ENCODE data around the gene HS3ST2.

Gene HS3ST2

DNA sequence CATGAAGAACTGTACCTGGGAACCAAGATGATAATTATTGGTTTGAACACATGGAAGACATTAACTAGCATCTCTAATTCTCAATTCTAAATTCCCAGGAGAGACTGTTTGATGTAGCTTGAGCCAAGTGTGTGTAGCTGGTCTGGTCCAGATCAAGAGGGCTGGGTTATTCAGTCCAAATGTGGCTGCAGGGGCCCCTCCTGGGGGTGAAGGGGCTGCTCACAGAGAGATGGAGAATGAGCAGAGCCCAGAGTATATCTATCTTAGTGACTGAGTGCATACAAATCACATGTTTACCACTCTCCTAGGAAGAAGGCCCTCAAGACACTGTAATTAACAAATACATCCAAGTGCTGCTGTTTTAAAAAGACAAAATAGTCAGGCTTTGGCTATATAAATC is 50.4 kb downstream of the HS3ST2 start:
- H3K9ac ChIP-seq (ENCODE audit: low read depth in 1 of 2, low read length in 2 of 2): no peak overlapping the region
- no peaks in the 10 kb centered on the region for H3K9me3 ChIP-seq (ENCODE audit: control insufficient read depth in 2 of 2, low read length in 2 of 2)
- no peaks in the 10 kb centered on the region for H3K4me1 ChIP-seq (ENCODE audit: control insufficient read depth in 2 of 2, insufficient read depth in 2 of 2, low read length in 2 of 2)
- H3K4me3 ChIP-seq (ENCODE audit: low read length in 2 of 2): no peak overlapping the region
- no peaks in the 10 kb centered on the region for H3K36me3 ChIP-seq (ENCODE audit: control insufficient read depth in 2 of 2, insufficient read depth in 2 of 2, low read length in 2 of 2)
- H3K27me3 ChIP-seq (ENCODE audit: control insufficient read depth in 2 of 2, insufficient read depth in 2 of 2, low read length in 2 of 2): peaks cover 0 to 3% of the 10 kb centered on the region in 2 donors
- H3K27ac ChIP-seq (ENCODE audit: low read depth in 2 of 2, low read length in 2 of 2): no peak overlapping the region

DNA sequence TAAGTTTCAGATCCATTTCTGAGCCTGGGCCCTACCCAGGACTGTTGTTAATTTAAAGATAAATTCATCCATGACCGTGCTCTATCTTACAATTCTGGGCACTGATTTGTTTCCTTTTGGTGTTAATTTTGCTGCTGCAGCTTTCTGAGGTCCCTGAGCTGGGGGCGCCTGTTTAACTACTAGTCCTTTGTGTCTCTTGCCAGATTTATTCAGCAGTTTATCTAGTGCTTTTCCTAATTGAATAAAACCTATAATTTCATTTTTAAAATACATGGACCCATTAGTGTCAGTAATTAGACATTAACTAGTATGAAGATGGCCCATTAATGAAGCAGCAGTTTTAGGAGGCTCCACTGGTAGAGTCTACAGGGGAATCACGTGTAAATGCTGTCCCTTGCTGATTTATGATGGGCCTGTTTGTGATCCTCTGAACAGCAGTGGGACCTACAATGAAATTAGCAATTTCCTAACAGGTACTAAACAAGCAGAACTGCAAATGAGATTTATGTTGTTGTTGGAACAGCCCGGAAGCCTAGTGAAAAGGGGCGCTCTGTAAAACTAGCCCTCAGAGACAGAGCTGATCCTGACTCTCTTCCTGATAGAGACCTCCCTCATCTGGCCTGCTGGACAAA is 54.7 kb downstream of the HS3ST2 start:
- H3K4me3 ChIP-seq (ENCODE audit: low read length in 2 of 2): no peak overlapping the region
- H3K36me3 ChIP-seq (ENCODE audit: control insufficient read depth in 2 of 2, insufficient read depth in 2 of 2, low read length in 2 of 2): no peaks in the 10 kb centered on the region
- no peaks in the 10 kb centered on the region for H3K4me1 ChIP-seq (ENCODE audit: control insufficient read depth in 2 of 2, insufficient read depth in 2 of 2, low read length in 2 of 2)
- H3K9me3 ChIP-seq (ENCODE audit: control insufficient read depth in 2 of 2, low read length in 2 of 2): no peaks in the 10 kb centered on the region
- no peak overlapping the region for H3K27ac ChIP-seq (ENCODE audit: low read depth in 2 of 2, low read length in 2 of 2)
- no peaks in the 10 kb centered on the region for H3K27me3 ChIP-seq (ENCODE audit: control insufficient read depth in 2 of 2, insufficient read depth in 2 of 2, low read length in 2 of 2)
- H3K9ac ChIP-seq (ENCODE audit: low read depth in 1 of 2, low read length in 2 of 2): no peak overlapping the region

DNA sequence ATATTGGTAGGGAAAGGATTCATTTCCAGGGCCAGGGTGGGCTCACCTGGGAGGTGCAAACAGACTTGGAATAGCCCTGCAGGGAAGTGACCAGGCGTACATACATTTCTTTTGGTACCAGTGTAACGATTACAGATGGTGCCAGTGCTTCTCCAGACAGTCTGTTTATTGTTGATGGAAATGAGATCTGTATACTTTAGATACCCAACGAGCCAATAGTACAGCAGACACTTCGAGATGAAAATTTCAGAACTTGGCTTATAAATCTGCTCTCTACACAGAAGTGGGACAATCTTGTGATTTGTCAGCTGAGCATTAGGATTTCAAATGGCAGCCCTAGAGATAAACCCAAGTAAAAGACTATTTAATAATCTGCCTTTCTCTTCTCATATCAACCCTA is 57.9 kb downstream of the HS3ST2 start:
- H3K4me1 ChIP-seq (ENCODE audit: control insufficient read depth in 2 of 2, insufficient read depth in 2 of 2, low read length in 2 of 2): no peaks in the 10 kb centered on the region

DNA sequence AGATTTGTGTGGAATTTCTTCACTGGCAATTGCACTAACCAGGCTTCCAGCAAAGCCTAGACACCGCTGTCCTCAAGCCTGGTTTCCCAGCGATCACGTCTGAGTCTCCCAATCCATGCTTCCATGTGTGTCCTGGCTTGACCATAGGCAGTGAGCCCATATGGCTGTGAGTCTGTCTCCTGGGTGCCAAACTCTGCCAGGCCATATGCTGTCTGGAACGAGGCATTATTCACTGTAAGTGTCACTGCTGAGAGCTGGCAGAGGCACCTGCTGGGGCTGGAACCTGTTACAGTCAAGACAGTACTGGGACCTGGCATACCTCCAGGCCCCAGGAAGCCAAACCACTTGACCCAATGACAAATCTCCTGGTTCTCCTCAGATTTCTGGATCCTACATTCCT is 60.4 kb downstream of the HS3ST2 start:
- Histone ChIP-seq H3K27me3 (ENCODE audit: control insufficient read depth in 2 of 2, insufficient read depth in 2 of 2, low read length in 2 of 2) (peaks cover 0 to 4% of the 10 kb centered on the region in 2 donors), H3K27ac (ENCODE audit: low read depth in 2 of 2, low read length in 2 of 2) (no peak overlapping the region), H3K9ac (ENCODE audit: low read depth in 1 of 2, low read length in 2 of 2) (no peak overlapping the region), H3K4me1 (ENCODE audit: control insufficient read depth in 2 of 2, insufficient read depth in 2 of 2, low read length in 2 of 2) (no peaks in the 10 kb centered on the region), H3K4me3 (ENCODE audit: low read length in 2 of 2) (no peak overlapping the region), H3K36me3 (ENCODE audit: control insufficient read depth in 2 of 2, insufficient read depth in 2 of 2, low read length in 2 of 2) (no peaks in the 10 kb centered on the region), H3K9me3 (ENCODE audit: control insufficient read depth in 2 of 2, low read length in 2 of 2) (no peaks in the 10 kb centered on the region)

More for the DNA sequence above, 57.9 kb downstream of the HS3ST2 start:
- no peaks in the 10 kb centered on the region for H3K27me3 ChIP-seq (ENCODE audit: control insufficient read depth in 2 of 2, insufficient read depth in 2 of 2, low read length in 2 of 2)
- no peak overlapping the region for H3K27ac ChIP-seq (ENCODE audit: low read depth in 2 of 2, low read length in 2 of 2)
- no peak overlapping the region for H3K9ac ChIP-seq (ENCODE audit: low read depth in 1 of 2, low read length in 2 of 2)
- no peaks in the 10 kb centered on the region for H3K36me3 ChIP-seq (ENCODE audit: control insufficient read depth in 2 of 2, insufficient read depth in 2 of 2, low read length in 2 of 2)
- no peaks in the 10 kb centered on the region for H3K9me3 ChIP-seq (ENCODE audit: control insufficient read depth in 2 of 2, low read length in 2 of 2)
- no peak overlapping the region for H3K4me3 ChIP-seq (ENCODE audit: low read length in 2 of 2)

DNA sequence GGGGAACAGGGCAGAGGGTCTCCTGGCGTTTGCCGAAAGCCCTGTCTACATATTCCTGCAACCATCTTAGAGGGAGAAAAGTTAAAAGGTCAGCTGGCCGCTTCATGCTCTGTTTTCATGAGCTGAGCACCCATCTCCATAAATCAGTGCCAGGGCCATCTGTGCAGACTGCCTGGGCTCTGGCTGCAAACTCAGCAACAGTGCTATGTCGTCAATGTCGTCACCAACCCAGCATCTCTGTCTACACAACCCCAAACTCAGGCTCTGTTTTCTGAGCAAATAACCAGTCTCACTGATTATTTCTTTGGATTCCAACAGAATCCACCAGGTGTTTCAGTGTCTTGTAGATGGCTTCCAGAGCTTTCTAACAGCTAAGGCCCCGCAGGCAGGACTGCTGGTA is 65.0 kb downstream of the HS3ST2 start:
- Histone ChIP-seq H3K27ac (ENCODE audit: low read depth in 2 of 2, low read length in 2 of 2) (no peak overlapping the region), H3K4me3 (ENCODE audit: low read length in 2 of 2) (no peak overlapping the region), H3K9ac (ENCODE audit: low read depth in 1 of 2, low read length in 2 of 2) (no peak overlapping the region), H3K4me1 (ENCODE audit: control insufficient read depth in 2 of 2, insufficient read depth in 2 of 2, low read length in 2 of 2) (no peaks in the 10 kb centered on the region), H3K9me3 (ENCODE audit: control insufficient read depth in 2 of 2, low read length in 2 of 2) (no peaks in the 10 kb centered on the region), H3K36me3 (ENCODE audit: control insufficient read depth in 2 of 2, insufficient read depth in 2 of 2, low read length in 2 of 2) (no peaks in the 10 kb centered on the region), H3K27me3 (ENCODE audit: control insufficient read depth in 2 of 2, insufficient read depth in 2 of 2, low read length in 2 of 2) (peaks cover 0 to 4% of the 10 kb centered on the region in 2 donors)

GRCh38 chr16:22879466-22879865 is 65.5 kb downstream of the HS3ST2 start:
- H3K36me3 ChIP-seq (ENCODE audit: control insufficient read depth in 2 of 2, insufficient read depth in 2 of 2, low read length in 2 of 2): no peaks in the 10 kb centered on the region
- H3K4me3 ChIP-seq (ENCODE audit: low read length in 2 of 2): no peak overlapping the region
- no peak overlapping the region for H3K27ac ChIP-seq (ENCODE audit: low read depth in 2 of 2, low read length in 2 of 2)
- H3K27me3 ChIP-seq (ENCODE audit: control insufficient read depth in 2 of 2, insufficient read depth in 2 of 2, low read length in 2 of 2): peaks cover 0 to 4% of the 10 kb centered on the region in 2 donors
- no peak overlapping the region for H3K9ac ChIP-seq (ENCODE audit: low read depth in 1 of 2, low read length in 2 of 2)
- H3K9me3 ChIP-seq (ENCODE audit: control insufficient read depth in 2 of 2, low read length in 2 of 2): no peaks in the 10 kb centered on the region
- H3K4me1 ChIP-seq (ENCODE audit: control insufficient read depth in 2 of 2, insufficient read depth in 2 of 2, low read length in 2 of 2): no peaks in the 10 kb centered on the region

DNA sequence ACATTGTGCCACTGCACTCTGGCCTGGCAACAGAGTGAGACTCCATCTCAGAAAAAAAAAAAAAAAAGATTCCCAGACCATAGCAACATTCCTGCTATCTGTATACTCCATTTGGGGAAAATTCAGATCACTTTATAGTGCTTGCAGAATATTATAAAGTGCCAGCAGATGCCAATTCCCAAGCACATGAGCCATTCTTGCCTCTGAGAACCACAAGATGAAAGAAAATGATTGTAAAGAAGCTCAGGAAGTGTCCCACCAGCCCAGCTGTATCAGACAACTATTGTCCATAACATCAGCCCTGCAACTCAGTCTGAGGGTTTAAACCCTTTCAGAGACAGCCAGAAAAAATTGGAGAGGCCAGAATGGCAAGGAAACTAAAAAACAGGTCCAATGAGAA is 69.0 kb downstream of the HS3ST2 start:
- no peaks in the 10 kb centered on the region for H3K36me3 ChIP-seq (ENCODE audit: control insufficient read depth in 2 of 2, insufficient read depth in 2 of 2, low read length in 2 of 2)
- no peaks in the 10 kb centered on the region for H3K4me1 ChIP-seq (ENCODE audit: control insufficient read depth in 2 of 2, insufficient read depth in 2 of 2, low read length in 2 of 2)

GRCh38 chr16:22885951-22886350 is 72.0 kb downstream of the HS3ST2 start:
- no peaks in the 10 kb centered on the region for H3K36me3 ChIP-seq (ENCODE audit: control insufficient read depth in 2 of 2, insufficient read depth in 2 of 2, low read length in 2 of 2)
- no peak overlapping the region for H3K27ac ChIP-seq (ENCODE audit: low read depth in 2 of 2, low read length in 2 of 2)
- no peaks in the 10 kb centered on the region for H3K9me3 ChIP-seq (ENCODE audit: control insufficient read depth in 2 of 2, low read length in 2 of 2)
- H3K9ac ChIP-seq (ENCODE audit: low read depth in 1 of 2, low read length in 2 of 2): no peak overlapping the region
- H3K27me3 ChIP-seq (ENCODE audit: control insufficient read depth in 2 of 2, insufficient read depth in 2 of 2, low read length in 2 of 2): no peaks in the 10 kb centered on the region
- no peaks in the 10 kb centered on the region for H3K4me1 ChIP-seq (ENCODE audit: control insufficient read depth in 2 of 2, insufficient read depth in 2 of 2, low read length in 2 of 2)
- H3K4me3 ChIP-seq (ENCODE audit: low read length in 2 of 2): no peak overlapping the region

More for the DNA sequence above, 69.0 kb downstream of the HS3ST2 start:
- no peaks in the 10 kb centered on the region for H3K9me3 ChIP-seq (ENCODE audit: control insufficient read depth in 2 of 2, low read length in 2 of 2)
- H3K4me3 ChIP-seq (ENCODE audit: low read length in 2 of 2): no peak overlapping the region
- peaks cover 0 to 4% of the 10 kb centered on the region in 2 donors for H3K27me3 ChIP-seq (ENCODE audit: control insufficient read depth in 2 of 2, insufficient read depth in 2 of 2, low read length in 2 of 2)
- H3K9ac ChIP-seq (ENCODE audit: low read depth in 1 of 2, low read length in 2 of 2): no peak overlapping the region
- no peak overlapping the region for H3K27ac ChIP-seq (ENCODE audit: low read depth in 2 of 2, low read length in 2 of 2)

GRCh38 chr16:22886927-22887326 is 73.0 kb downstream of the HS3ST2 start:
- Histone ChIP-seq H3K9me3 (ENCODE audit: control insufficient read depth in 2 of 2, low read length in 2 of 2) (no peaks in the 10 kb centered on the region), H3K36me3 (ENCODE audit: control insufficient read depth in 2 of 2, insufficient read depth in 2 of 2, low read length in 2 of 2) (no peaks in the 10 kb centered on the region), H3K4me1 (ENCODE audit: control insufficient read depth in 2 of 2, insufficient read depth in 2 of 2, low read length in 2 of 2) (no peaks in the 10 kb centered on the region), H3K4me3 (ENCODE audit: low read length in 2 of 2) (no peak overlapping the region), H3K27me3 (ENCODE audit: control insufficient read depth in 2 of 2, insufficient read depth in 2 of 2, low read length in 2 of 2) (no peaks in the 10 kb centered on the region), H3K9ac (ENCODE audit: low read depth in 1 of 2, low read length in 2 of 2) (no peak overlapping the region), H3K27ac (ENCODE audit: low read depth in 2 of 2, low read length in 2 of 2) (no peak overlapping the region)

DNA sequence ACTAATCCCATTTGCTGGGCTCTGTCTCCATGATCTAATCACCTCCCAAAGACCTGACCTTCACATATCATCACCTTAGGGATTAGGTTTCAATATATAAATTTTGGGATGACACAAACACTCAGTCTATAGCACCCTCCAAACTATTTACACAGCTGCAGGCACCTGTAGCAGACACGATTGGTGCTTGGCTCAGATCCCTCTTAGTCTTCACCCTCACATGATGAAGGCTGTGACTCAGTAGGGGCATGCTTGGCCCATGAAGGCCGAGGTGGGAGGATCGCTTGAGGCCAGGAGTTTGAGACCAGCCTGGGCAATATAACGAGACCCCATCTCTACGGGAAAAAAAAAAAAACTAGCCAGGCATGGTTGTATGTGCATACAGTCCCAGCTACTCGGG is 73.5 kb downstream of the HS3ST2 start:
- H3K9ac ChIP-seq (ENCODE audit: low read depth in 1 of 2, low read length in 2 of 2): no peak overlapping the region
- no peaks in the 10 kb centered on the region for H3K9me3 ChIP-seq (ENCODE audit: control insufficient read depth in 2 of 2, low read length in 2 of 2)
- H3K36me3 ChIP-seq (ENCODE audit: control insufficient read depth in 2 of 2, insufficient read depth in 2 of 2, low read length in 2 of 2): no peaks in the 10 kb centered on the region
- no peak overlapping the region for H3K4me3 ChIP-seq (ENCODE audit: low read length in 2 of 2)
- no peaks in the 10 kb centered on the region for H3K4me1 ChIP-seq (ENCODE audit: control insufficient read depth in 2 of 2, insufficient read depth in 2 of 2, low read length in 2 of 2)
- H3K27ac ChIP-seq (ENCODE audit: low read depth in 2 of 2, low read length in 2 of 2): no peak overlapping the region
- no peaks in the 10 kb centered on the region for H3K27me3 ChIP-seq (ENCODE audit: control insufficient read depth in 2 of 2, insufficient read depth in 2 of 2, low read length in 2 of 2)

DNA sequence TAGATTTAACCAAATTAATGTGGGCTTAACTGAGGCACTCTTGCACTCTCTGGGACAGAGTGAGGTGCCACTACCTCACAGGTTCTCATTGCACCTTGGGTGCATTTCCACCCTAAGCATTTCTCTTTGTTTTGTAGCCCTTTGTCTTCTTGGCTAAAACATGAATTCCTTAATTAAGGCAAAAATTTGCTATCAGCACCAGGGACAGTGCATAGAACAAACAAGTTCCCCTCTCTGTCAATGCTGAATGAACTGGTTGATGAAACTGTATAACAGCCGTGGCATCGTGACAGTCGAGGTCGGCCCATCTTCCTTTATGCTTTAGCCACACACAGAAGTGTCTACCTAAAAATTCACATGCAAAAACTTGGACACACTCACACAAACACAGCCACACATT is 74.8 kb downstream of the HS3ST2 start:
- H3K4me3 ChIP-seq (ENCODE audit: low read length in 2 of 2): no peak overlapping the region
- no peaks in the 10 kb centered on the region for H3K27me3 ChIP-seq (ENCODE audit: control insufficient read depth in 2 of 2, insufficient read depth in 2 of 2, low read length in 2 of 2)
- H3K27ac ChIP-seq (ENCODE audit: low read depth in 2 of 2, low read length in 2 of 2): no peak overlapping the region
- no peaks in the 10 kb centered on the region for H3K9me3 ChIP-seq (ENCODE audit: control insufficient read depth in 2 of 2, low read length in 2 of 2)
- H3K4me1 ChIP-seq (ENCODE audit: control insufficient read depth in 2 of 2, insufficient read depth in 2 of 2, low read length in 2 of 2): no peaks in the 10 kb centered on the region
- H3K36me3 ChIP-seq (ENCODE audit: control insufficient read depth in 2 of 2, insufficient read depth in 2 of 2, low read length in 2 of 2): no peaks in the 10 kb centered on the region
- H3K9ac ChIP-seq (ENCODE audit: low read depth in 1 of 2, low read length in 2 of 2): no peak overlapping the region
